Testis (tissue), 2 donors: ENCODE measurements around the gene ZMIZ1.

ENCODE experiments used
- CTCF ChIP-seq, 3 experiments: fragments of 450-650 bp in 2 of 3; fragments of 200-600 bp in 1 of 3; sonication (generic) in 1 of 3; IDR thresholded peaks; one replicate each; pipeline ENCODE4 v1.5.1; 2016 to 2019; ENCODE audit warnings: antibody characterized with exemption in 3 of 3, mild to moderate bottlenecking in 2 of 3, moderate library complexity in 1 of 3
- POLR2A ChIP-seq: fragments of 450-650 bp; IDR thresholded peaks from one replicate; pipeline ENCODE4 v1.6.1; 2017; ENCODE audit warnings: antibody characterized with exemption, mild to moderate bottlenecking, moderate library complexity

GRCh38 chr10:79107736-79108264 lies 39.0 kb downstream of the ZMIZ1 start:
- no peak for TF ChIP-seq POLR2A
- TF ChIP-seq CTCF (IDR thresholded peaks at IDR 0.05): no peak
